GM03348 (cell line): ENCODE data around the gene SAP30BP.
"Not testable (repeated sequence)": the region's sequence is repeated elsewhere in the genome, so short reads cannot be mapped to it uniquely, and the experiment has no call there.

Experiments used
- DNase-seq: peaks from one replicate; pipeline ENCODE4 v3.0.0; 2012; ENCODE audit warnings: low spot score

Gene SAP30BP

GRCh38 chr17:75634376-75634740 lies 32.8 kb upstream of the SAP30BP start:
- no peak for DNase-seq

- DNase-seq, result no peak
These were observed 32.2 kb upstream of the SAP30BP start for GRCh38 chr17:75634754-75635609.

GRCh38 chr17:75635610-75636202 lies 31.4 kb upstream of the SAP30BP start:
- DNase-seq, result no peak

GRCh38 chr17:75636381-75637142 lies 30.6 kb upstream of the SAP30BP start:
- DNase-seq, result no peak

GRCh38 chr17:75637143-75637538 lies 30.0 kb upstream of the SAP30BP start:
- no peak for DNase-seq

GRCh38 chr17:75637551-75637950 lies 29.6 kb upstream of the SAP30BP start:
- DNase-seq, result no peak

- not testable (repeated sequence) for DNase-seq
These were observed 29.1 kb upstream of the SAP30BP start for GRCh38 chr17:75638039-75638438.

- DNase-seq, result no peak
These were observed 28.2 kb upstream of the SAP30BP start for GRCh38 chr17:75638893-75639292.

GRCh38 chr17:75639327-75639726 lies 27.8 kb upstream of the SAP30BP start:
- no peak for DNase-seq

GRCh38 chr17:75639771-75640555 lies 27.2 kb upstream of the SAP30BP start:
- DNase-seq, result no peak

GRCh38 chr17:75640556-75641119 lies 26.5 kb upstream of the SAP30BP start:
- no peak for DNase-seq

- DNase-seq, result no peak
These were observed 25.8 kb upstream of the SAP30BP start for GRCh38 chr17:75641343-75641742.

- no peak for DNase-seq
These were observed 24.9 kb upstream of the SAP30BP start for GRCh38 chr17:75642182-75642783.

- no peak for DNase-seq
These were observed 24.1 kb upstream of the SAP30BP start for GRCh38 chr17:75642784-75643642.

GRCh38 chr17:75643643-75644017 lies 23.5 kb upstream of the SAP30BP start:
- DNase-seq, result no peak

- DNase-seq, result no peak
These were observed 21.6 kb upstream of the SAP30BP start for GRCh38 chr17:75645501-75645888.

- no peak for DNase-seq
These were observed 21.1 kb upstream of the SAP30BP start for GRCh38 chr17:75645889-75646637.

GRCh38 chr17:75646638-75646992 lies 20.5 kb upstream of the SAP30BP start:
- no peak for DNase-seq

GRCh38 chr17:75647061-75647460 lies 20.1 kb upstream of the SAP30BP start:
- no peak for DNase-seq

GRCh38 chr17:75647921-75648320 lies 19.2 kb upstream of the SAP30BP start:
- DNase-seq, result no peak
